ENCODE measurements around the gene L3MBTL4.

Gene L3MBTL4

DNA sequence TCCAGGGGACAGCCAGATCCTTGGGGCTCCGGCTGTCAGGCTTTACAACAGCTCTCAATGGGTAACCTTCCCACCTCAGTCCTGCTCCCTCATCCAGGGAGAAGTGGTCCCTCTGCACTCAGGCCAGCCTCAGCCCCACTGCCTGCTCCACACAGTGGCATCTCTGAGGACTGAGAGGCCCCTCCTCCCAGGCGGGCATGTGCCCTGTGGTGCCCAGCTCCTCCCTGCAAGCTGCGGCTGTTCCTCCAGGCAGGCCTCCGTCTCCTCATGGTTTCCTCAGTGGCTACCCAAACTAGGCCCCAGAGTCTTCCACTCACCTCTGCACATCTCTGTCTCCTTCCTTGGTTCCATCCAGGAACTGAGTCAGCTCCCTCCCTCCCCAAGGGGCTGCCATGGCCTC is 437.7 kb downstream of the L3MBTL4 start:
- DNase-seq: no peak

GRCh38 chr18:5975111-5976002 is 439.4 kb downstream of the L3MBTL4 start:
- no peak for DNase-seq

DNA sequence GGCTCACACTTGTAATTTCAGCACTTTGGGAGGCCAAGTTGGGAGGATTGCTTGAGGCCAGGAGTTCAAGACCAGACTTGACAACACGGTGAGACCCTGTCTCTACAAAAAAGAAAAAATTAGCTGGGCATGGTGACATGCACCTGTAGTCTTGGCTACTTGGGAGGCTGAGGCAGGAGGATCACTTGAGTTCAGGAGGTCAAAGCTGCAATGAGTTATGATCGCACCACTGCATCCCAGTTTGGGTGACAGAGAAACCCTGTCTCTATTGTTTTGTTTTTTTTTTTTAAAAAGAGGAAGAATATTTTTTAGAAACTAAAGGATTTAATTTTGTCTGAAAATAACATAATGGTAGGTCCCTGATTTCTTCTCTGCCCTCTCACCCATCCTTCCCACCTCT is 440.0 kb downstream of the L3MBTL4 start:
- no peak for DNase-seq

GRCh38 chr18:5973099-5973498 is 441.6 kb downstream of the L3MBTL4 start:
- DNase-seq: no peak

DNA sequence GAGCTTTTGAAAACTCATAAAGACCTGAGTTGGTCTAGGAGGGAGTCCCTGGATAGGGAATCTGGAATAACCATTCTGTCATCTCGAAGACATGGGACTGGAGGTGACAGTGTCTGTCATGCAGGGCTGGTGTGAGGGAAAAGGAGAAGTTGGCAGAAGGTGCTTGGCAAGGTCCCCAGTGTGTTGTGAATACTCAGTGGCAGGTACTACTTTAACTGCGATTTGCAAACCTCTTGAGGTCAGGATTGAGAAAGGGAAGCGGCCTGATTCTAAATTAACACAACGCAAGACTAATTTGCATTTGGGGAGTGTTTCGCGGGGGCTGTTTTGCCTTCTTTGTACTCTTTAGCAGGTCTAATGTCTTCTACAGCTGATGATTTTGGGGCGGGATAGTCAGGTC is 442.4 kb downstream of the L3MBTL4 start:
- no peak for DNase-seq

- DNase-seq: no peak
Measured at GRCh38 chr18:5969989-5970403, 444.7 kb downstream of the L3MBTL4 start.

DNA sequence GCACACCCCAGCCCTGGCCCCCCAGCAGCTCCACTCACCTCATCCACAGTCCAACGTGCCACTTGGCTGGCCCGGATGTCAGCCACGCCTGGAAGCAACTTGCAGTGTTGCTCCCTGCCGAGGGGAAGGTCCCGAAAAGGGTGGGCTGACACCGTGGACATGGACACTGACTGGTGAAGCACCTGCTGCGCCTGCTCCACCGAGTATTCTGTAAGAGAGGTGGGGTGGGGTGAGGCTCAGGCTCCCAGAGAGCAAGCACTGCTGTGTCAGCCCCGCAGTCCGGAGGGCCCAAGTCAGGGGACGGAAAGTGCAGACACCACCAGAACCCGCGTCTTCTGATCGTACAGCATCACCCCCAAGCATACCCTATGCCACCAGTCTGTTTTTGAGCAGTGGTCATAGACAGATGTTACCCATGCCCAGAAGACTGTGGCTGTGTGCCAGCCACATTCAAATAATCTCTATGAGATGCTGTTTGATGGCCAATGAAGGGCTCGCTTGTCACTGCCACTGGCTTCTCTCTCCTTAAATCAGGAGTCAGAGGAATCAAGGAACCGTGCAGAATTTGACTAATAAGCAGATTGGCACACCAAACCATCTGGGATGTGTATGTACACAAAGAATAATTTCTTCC is 445.2 kb downstream of the L3MBTL4 start:
- DNase-seq: no peak

DNA sequence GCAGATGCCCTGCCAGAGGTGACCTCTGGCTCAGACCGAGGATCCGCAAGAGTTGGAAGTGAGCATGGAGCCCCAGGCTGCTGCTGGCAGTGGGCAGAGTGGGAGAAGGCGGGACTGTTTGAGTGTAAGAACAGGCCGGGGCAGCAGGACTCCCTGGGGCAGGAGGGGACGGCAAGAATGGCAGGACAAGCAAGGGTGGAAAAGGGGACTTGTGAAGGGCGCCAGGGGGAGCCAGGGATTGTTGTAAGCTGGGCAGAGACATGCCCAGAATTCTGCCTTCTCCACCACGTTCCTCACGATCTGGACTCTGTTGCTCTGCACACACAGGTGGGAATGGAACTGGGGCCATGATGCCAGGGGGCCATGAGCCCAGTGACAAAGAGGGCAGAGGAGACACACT is 447.0 kb downstream of the L3MBTL4 start:
- no peak for DNase-seq

- no peak for DNase-seq
Measured at GRCh38 chr18:5967007-5967406, 447.7 kb downstream of the L3MBTL4 start.

- DNase-seq: no peak
Measured at GRCh38 chr18:5966514-5966913, 448.2 kb downstream of the L3MBTL4 start.

- no peak for DNase-seq
Measured at GRCh38 chr18:5964996-5965395, 449.7 kb downstream of the L3MBTL4 start.

GRCh38 chr18:5964596-5964995 is 450.1 kb downstream of the L3MBTL4 start:
- DNase-seq: no peak

GRCh38 chr18:5964108-5964507 is 450.6 kb downstream of the L3MBTL4 start:
- no peak for DNase-seq

GRCh38 chr18:5963267-5963666 is 451.4 kb downstream of the L3MBTL4 start:
- no peak for DNase-seq

- DNase-seq: no peak
Measured at GRCh38 chr18:5962362-5962761, 452.3 kb downstream of the L3MBTL4 start.

DNA sequence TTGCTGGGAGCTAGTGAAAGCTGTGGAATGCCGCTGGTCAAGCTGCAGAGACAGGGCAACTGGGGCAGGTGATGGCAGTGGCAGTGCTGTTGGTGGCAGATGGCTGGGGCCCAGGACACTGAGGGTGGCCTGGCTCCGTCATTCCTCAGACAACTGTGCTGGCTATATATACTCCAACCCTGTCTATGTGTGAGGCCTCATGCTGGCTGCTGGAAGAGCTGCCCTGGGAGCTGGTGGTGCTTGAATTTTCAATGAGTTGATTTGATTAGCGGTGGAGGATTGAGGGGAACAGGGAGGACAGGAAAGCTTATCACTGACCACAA is 452.9 kb downstream of the L3MBTL4 start:
- no peak for DNase-seq

DNA sequence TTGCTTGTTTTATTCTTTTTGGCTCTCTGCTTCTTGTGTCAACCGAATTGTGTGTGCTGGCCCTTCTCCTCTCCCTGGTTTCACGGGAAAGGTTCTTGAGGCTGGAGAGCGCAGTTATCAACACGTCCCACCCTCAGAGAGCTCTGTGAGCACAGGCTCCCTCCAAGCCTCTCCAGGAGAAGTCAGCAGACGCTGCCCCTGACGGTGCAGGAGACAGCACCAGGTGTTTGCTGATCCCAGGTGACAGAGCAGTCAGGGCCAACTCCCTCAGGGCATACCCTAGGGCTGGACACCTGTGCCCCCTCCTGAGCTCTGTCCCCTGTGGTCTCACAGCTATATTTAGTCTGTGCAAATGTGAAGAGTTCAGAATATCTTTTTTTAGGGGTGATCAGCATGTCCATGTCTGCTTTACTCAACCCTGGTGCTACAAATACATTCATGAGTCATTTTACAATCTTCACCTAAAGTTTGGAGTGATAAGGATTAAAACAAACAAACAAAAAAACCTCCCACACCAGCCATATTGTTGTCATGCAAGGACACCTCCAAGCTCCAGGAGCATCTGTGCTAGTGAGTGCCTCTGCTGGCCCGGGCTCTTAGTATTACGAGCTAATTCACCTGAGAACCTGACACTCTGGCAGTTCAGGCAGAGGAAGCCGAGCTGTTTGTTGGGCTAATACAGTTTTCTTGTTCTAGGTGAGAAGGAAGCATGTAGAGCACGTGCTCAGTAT is 453.4 kb downstream of the L3MBTL4 start:
- no peak for DNase-seq

DNA sequence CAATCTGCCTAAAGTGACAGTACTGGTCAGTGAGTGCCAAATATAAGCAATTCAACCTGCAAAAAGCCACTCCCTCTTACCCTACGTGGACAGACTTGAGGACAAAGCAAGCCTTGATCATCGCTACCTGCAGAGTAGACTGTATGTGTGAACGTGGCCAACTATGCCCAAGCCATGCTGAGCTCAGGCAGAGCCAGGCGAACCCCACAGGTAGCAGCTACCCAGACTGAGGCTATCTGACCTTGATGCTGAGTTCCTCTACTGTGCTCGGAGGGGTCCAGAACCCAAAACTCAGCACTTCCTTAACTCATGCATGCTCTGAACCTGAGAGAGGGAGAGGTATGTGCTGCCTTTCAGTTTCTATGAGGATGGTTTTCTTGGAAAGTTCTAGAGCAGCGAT is 455.9 kb downstream of the L3MBTL4 start:
- no peak for DNase-seq

- no peak for DNase-seq
Measured at GRCh38 chr18:5955861-5956260, 458.9 kb downstream of the L3MBTL4 start.

- no peak for DNase-seq
Measured at GRCh38 chr18:5951515-5952091, 463.1 kb downstream of the L3MBTL4 start.

DNA sequence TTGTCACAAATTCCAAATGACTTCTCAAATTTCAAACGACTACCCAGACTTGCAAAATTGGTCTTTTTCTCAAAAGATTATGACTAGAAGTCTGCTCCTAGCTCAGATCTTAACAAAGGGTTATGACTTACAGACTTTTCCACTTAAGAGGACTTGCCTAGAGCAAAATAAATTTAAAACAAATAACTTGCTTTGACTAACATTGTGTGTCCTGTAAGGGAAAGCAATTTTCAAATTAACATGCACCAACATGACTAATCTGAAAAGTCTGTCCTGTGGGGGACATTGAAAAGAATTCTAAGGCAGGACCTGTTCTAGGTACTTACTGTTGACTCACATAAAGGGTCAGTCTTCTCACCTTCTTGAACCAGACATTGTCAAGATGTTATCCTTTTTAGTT is 465.9 kb downstream of the L3MBTL4 start:
- DNase-seq: no peak

GRCh38 chr18:5948237-5948636 is 466.5 kb downstream of the L3MBTL4 start:
- DNase-seq: no peak

GRCh38 chr18:5944448-5944847 is 470.3 kb downstream of the L3MBTL4 start:
- no peak for DNase-seq

- no peak for DNase-seq
Measured at GRCh38 chr18:5943514-5943913, 471.2 kb downstream of the L3MBTL4 start.
